GM12874 (cell line): ENCODE measurements around the gene EDNRA.

Source experiments
- TF ChIP-seq, protein P1 (sequence below): IDR thresholded peaks from 2 replicates; pipeline ENCODE4 v1.5.1; 2011; ENCODE audit warnings: low read depth, mild to moderate bottlenecking, control low read depth, low read length, moderate library complexity; ENCODE audit not compliant: insufficient read depth

Gene EDNRA

DNA sequence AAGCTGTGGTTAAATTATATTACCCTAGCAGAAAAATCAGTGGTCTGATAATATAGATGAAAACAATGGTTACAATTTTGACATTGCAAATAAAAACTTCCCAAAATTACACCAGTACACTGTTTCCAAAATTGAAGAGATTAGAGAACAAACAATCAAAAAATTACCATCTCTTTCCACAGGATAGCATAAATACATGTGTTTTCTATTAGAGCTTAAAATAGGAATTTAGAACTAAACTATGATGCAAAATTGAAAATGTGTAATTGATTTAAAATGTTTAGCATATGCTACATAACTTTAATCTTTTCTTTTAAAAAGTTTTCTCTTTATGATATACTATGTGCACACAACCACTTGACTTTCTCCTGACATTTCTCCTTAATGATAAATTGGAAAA lies 6.7 kb downstream of the EDNRA start:
- TF ChIP-seq, protein P1, sequence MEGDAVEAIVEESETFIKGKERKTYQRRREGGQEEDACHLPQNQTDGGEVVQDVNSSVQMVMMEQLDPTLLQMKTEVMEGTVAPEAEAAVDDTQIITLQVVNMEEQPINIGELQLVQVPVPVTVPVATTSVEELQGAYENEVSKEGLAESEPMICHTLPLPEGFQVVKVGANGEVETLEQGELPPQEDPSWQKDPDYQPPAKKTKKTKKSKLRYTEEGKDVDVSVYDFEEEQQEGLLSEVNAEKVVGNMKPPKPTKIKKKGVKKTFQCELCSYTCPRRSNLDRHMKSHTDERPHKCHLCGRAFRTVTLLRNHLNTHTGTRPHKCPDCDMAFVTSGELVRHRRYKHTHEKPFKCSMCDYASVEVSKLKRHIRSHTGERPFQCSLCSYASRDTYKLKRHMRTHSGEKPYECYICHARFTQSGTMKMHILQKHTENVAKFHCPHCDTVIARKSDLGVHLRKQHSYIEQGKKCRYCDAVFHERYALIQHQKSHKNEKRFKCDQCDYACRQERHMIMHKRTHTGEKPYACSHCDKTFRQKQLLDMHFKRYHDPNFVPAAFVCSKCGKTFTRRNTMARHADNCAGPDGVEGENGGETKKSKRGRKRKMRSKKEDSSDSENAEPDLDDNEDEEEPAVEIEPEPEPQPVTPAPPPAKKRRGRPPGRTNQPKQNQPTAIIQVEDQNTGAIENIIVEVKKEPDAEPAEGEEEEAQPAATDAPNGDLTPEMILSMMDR = no peak

GRCh38 chr4:147488556-147488955 lies 7.7 kb downstream of the EDNRA start:
- TF ChIP-seq, protein P1 = no peak

DNA sequence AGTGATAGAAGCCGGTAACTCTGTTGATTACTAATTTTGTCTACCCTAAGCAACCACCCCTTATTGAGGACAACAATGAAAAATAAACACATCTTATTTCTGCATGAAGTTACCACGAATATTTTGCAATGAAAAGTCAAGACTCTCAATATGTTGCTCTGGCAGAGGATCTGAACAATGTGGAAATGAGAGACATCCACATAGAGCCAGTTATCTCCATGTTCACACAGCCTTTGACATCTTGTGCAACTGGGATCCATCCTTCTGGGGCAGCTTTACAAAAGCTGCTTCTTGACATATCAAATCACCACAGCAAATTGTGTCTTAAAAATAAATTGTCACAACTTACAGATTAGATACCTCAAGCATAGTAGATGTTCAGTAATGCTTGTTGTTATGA lies 10.2 kb downstream of the EDNRA start:
- TF ChIP-seq, protein P1 = no peak

DNA sequence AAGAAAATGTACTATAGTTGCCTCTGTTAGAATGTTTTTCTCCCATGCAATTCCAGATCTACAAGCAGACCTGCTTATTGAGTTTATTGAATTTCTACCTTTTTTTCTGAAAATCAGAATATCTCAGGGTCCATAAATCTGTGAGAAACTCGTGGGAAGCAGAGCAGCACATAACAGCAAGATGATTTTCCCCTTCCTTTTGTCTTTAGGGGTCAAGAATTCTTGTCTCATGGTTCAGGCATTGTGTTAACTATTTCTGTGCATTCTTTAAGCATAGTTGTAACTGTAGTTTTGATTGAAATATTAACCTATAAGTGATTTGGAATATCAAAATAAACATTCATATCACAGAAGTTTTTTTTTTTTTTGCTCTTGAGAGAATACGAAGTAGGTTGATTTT lies 11.4 kb downstream of the EDNRA start:
- TF ChIP-seq, protein P1 = no peak

DNA sequence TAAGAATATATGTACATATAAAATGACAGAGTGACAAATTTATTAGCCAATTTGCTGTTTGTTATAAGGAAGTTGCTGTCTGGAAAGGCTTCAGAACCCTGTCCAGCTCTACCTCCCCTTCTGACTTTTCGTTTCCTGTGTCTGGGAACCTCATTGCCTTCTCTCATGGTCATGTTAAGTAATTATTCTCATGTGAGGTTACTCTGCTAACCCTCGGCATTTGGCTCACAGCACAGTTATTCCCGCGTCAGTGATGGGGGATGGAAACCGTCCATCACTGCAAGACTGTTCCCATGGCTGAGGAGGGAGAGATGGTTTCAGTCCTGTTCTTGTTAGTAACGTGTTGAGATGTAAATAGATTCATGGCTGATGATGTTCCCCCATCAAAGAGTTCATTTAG lies 11.9 kb downstream of the EDNRA start:
- TF ChIP-seq, protein P1 = no peak

- TF ChIP-seq, protein P1 = no peak
Measured at GRCh38 chr4:147493307-147493706, 12.4 kb downstream of the EDNRA start.

- TF ChIP-seq, protein P1 = no peak
Measured at GRCh38 chr4:147494301-147494700, 13.4 kb downstream of the EDNRA start.

- TF ChIP-seq, protein P1 = no peak
Measured at GRCh38 chr4:147496500-147496899, 15.6 kb downstream of the EDNRA start.
